ENCODE measurements around the gene GLE1.
"Not testable (repeated sequence)": the region's sequence is repeated elsewhere in the genome, so short reads cannot be mapped to it uniquely, and the experiment has no call there.

GLE1 gene

DNA sequence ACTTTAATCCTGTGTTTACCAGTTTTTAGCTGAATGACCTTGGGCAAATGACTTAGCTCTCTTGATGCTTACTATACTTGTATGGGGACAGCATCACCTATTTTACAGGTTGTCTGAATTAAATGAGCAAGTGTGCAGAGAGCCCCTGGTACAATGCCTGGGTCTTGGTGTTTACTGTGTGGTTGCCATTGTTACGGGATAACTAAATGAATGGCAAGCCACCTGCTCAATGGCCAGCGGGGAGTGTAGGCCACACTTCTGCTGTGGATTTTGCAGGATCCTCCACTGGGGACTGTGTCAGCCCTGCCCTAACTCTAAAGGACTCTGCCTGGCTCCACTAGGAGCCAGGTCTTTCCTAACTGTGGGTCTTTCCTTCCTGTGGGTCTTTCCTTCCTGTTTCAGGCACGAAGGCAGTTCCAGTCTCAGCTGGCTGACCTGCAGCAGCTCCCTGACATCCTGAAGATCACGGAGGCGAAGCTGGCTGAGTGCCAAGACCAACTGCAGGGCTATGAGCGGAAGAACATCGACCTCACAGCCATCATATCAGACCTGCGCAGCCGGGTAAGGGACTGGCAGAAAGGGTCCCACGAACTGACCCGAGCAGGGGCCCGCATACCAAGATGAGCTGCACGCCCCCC is 10.3 kb upstream of the GLE1 start:
- no peak for DNase-seq

DNA sequence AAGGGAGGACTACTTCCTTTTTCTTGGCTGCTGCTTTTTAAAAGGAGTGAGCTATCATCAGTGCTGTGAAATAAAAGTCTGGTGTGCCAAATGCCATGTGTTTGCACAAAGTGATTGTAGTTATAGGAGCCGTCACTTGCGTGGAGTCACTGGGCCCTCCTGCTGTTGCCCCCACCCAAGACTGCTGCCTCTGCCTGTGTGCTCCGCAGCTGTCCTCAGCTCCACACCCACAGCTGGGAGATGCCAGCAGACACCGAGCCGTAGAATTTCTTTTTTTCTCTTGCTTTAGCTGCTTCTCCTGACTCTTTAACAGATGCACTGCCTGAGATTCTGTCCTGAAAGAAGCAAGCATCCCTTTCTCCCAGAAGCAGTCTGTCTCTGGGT is 9.8 kb upstream of the GLE1 start:
- no peak for DNase-seq
- in situ Hi-C loops (cut with HindIII; ENCODE audit: low pct_ligation_motif_present, low pct_unique_long_range_greater_than_20kb, low sequenced_read_pairs) = no loop called here

More for the DNA sequence above, 10.3 kb upstream of the GLE1 start:
- in situ Hi-C loops (cut with HindIII; ENCODE audit: low pct_ligation_motif_present, low pct_unique_long_range_greater_than_20kb, low sequenced_read_pairs) = no loop called here

DNA sequence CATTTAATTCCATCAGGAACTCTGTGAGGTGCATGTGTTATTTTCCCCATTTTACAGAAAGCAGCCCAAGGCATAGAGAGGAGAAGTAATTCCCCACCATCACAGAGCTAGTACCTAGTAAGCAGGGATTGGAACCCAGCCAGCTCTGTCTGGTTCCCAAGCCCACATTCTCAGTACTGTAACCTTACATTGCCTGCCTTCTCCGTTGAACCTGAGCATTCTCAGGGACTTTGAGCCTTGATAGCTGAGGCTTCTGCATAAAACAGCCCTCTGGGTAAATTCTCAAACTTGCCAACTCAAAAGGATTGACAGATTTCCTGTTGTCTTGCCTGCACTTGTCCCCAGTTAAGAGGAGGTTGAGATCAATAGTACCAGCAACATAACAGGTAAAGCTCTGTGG is 9.2 kb upstream of the GLE1 start:
- DNase-seq = no peak
- in situ Hi-C loops (cut with HindIII; ENCODE audit: low pct_ligation_motif_present, low pct_unique_long_range_greater_than_20kb, low sequenced_read_pairs) = no loop called here

DNA sequence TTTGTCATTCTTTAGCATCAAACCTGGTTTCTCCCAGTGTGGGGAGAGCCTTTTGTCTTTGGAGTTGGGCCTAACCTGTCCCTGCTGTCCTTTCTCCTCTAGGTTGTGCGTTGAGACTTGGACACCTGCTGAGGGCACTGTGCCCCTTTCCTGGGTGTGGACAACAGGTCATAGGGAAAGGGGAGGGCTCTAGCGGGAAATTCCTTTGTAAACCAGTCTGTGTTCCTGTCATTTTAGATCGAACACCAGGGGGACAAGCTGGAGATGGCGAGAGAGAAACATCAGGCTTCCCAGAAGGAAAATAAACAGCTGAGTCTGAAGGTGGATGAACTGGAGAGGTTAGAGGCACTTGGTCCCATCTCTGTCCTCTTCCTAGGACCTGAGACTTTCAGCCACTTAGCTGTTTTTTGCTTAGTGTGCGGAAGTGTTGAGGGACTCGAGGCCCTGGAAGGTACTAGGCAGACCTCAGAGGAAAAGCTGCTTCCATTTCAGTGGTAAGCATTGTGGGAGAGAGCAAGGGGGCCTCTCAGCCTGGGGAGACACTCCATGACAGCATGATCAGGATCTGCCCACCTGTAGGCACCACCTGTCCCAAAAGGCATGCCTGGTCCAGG is 8.6 kb upstream of the GLE1 start:
- DNase-seq = no peak
- in situ Hi-C loops (cut with HindIII; ENCODE audit: low pct_ligation_motif_present, low pct_unique_long_range_greater_than_20kb, low sequenced_read_pairs) = no loop called here

DNA sequence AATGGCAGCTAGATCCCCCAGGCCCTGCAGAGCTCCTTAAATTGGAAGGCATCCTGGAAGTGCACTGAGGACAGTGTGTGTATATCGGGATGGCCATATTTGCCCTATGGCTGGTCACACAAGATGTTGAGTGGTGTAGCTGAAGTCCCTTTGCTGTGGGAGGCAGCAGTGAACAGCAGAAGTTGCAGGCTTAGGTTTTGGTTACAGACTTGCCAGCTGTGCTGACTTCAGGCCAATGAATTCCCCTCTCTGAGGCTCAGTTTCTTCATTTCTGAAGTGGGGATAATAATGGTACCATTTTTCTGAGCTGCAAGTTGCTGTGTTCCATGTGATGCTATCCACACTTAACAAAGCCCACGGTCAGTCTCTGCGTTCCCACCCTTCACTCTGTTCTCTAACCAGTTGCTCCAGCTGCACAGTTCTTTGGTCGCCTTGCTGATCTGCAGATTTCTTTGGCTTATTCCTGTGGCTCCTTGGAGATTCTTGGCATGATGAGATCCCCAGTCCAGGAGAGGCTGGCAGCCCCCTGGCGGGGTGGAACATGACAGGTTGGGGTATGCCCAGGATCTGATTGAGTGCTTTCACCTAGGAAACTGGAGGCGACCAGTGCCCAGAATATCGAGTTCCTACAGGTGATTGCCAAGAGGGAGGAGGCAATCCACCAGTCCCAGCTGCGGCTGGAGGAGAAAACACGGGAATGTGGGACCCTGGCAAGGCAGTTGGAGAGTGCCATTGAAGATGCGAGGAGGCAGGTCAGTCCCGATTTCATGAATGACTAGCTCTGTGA is 6.5 kb upstream of the GLE1 start:
- in situ Hi-C loops (cut with HindIII; ENCODE audit: low pct_ligation_motif_present, low pct_unique_long_range_greater_than_20kb, low sequenced_read_pairs) = no loop called here
- no peak for DNase-seq

DNA sequence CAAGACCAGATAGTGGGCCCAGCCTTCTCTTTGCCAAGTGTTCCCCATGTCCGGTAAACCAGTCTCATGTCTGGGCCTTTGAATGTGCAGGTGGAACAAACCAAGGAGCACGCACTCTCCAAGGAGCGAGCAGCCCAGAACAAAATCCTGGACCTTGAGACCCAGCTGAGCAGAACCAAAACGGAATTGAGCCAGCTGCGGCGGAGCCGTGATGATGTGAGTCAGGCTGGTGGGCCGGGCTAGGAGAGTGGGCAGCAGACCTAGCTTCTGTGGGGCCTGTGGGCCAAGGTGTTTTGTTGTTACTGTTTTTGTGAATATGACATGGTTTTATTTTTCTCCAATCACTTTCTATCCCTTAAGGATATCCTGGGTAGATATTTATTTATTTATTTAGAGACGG is 5.6 kb upstream of the GLE1 start:
- in situ Hi-C loops (cut with HindIII; ENCODE audit: low pct_ligation_motif_present, low pct_unique_long_range_greater_than_20kb, low sequenced_read_pairs) = no loop called here
- no peak for DNase-seq

DNA sequence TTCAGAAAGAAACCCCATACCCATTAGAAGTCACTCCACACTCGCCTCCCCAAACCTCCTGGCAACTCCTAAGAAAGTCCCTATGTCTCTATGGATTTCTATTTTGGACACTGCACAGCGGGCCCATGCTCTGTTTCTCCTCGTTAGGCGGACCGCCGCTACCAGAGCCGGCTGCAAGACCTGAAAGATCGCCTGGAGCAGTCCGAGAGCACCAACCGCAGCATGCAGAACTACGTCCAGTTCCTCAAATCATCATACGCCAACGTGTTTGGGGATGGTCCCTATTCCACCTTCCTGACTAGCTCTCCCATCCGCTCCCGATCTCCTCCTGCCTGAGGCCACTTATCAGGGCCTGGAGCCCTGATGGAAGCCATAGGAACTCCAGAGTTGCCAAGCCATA is 4.6 kb upstream of the GLE1 start:
- in situ Hi-C loops (cut with HindIII; ENCODE audit: low pct_ligation_motif_present, low pct_unique_long_range_greater_than_20kb, low sequenced_read_pairs) = no loop called here
- no peak for DNase-seq

DNA sequence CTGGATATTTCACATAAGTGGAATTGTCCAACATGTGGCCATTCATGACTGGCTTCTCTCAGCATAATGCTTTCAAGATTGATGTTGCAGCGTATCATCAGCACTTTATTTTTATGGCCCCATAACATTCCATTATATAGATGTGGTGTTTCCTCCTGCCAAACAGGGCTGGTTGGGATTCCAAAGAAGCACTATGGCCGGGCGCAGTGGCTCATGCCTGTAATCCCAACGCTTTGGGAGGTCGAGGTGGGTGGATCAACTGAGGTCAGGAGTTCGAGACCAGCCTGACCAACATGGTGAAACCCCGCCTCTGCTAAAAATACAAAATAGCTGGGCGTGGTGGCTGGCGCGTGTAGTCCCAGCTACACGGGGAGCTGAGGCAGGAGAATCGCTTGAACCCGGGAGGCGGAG is 1.1 kb upstream of the GLE1 start:
- DNase-seq; in situ Hi-C loops (cut with HindIII; ENCODE audit: low pct_ligation_motif_present, low pct_unique_long_range_greater_than_20kb, low sequenced_read_pairs): not testable (repeated sequence)

DNA sequence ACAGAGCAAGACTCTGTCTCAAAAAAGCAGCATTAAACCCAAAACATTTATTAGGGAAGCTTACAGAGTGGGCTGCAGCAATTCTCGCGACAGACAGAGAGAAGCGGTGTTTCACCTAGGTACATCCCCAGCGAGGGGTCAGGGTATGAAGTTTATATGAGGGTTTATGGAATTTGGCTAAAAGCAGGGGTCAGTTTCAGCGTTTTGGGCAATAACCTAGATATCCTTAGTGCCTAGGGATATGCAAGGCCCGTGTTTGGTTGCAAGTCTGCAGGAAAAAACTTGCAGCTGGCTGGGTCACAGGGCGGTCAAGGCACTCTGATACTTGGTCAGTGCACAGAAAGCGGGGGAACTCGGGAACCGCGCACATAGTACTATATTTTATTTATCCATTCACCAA is 649 bp upstream of the GLE1 start:
- DNase-seq = no peak
- in situ Hi-C loops (cut with HindIII; ENCODE audit: low pct_ligation_motif_present, low pct_unique_long_range_greater_than_20kb, low sequenced_read_pairs) = no loop called here

DNA sequence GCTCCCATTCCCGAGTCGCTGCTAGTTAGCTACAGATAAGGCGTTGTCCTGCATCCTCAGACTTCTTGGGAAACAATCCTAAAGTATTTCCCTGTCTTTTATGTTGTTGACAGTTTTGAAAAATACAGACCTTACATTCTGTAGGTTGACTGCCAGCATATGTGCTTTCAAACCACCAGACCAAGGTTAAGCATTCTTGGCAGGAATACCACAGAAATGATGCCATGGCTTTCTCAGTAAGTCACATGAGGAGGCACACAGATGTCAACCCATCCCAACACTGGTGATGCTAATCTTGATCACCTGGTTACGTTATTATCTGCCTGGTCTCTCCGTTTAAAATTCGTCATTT is 871 bp downstream of the GLE1 start:
- in situ Hi-C loops (cut with HindIII; ENCODE audit: low pct_ligation_motif_present, low pct_unique_long_range_greater_than_20kb, low sequenced_read_pairs) = no loop called here
- DNase-seq = peak; percentile 28

DNA sequence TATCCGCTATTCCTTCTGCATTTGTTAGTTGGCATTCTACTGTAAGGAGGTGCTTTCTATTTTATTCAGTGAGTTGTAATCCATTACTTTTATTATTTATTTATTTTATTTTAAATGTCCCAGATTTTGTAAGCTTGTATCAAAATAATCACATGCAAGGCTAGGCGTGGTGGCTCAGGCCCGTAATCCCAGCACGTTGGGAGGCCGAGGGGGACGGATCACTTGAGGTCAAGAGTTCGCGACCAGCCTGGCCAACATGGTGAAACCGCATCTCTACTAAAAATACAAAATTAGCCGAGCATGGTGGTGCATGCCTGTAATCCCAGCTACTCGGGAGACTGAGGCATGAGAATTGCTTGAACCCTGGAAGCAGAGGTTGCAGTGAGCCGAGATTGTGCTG is 1.4 kb downstream of the GLE1 start:
- in situ Hi-C loops (cut with HindIII; ENCODE audit: low pct_ligation_motif_present, low pct_unique_long_range_greater_than_20kb, low sequenced_read_pairs); DNase-seq: not testable (repeated sequence)

DNA sequence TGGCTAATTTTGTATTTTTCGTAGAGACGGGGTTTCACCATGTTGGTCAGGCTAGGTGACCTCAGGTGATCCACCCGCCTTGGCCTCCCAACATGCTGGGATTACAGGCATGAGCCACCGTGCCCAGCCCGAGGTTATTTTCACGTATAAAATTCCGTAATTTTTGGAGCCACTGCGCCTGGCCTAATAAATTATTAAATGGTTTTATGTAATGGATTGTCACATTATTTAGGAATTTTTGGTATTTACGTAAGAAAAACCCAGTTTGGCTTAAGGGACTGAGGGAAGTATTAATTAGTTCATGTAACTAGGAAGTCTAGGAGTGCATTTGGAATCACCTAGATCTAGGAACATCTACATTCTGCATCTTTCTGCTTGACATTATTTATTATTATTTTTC is 8.3 kb downstream of the GLE1 start:
- no peak for DNase-seq
- in situ Hi-C loops (cut with HindIII; ENCODE audit: low pct_ligation_motif_present, low pct_unique_long_range_greater_than_20kb, low sequenced_read_pairs) = no loop called here

DNA sequence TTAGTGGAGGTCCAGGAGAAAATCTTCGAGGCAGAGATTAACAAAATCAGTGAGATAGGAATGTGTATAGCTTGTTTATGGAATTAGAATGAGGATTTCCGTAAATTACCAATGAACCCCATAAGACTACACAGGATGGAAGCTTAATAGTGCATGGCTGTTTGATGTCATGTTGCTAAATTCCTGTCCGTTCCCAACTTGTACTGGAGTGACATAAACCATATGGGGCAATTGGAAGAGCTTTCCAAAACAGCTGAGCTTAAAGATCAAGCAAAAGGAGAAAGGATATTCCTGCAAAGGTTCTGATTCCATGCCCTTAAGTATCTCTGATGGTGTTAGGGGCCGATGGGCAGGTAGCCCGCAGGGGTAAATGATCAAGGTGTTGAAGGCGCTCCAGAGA is 17.4 kb downstream of the GLE1 start:
- no peak for DNase-seq
- in situ Hi-C loops (cut with HindIII; ENCODE audit: low pct_ligation_motif_present, low pct_unique_long_range_greater_than_20kb, low sequenced_read_pairs) = no loop called here

DNA sequence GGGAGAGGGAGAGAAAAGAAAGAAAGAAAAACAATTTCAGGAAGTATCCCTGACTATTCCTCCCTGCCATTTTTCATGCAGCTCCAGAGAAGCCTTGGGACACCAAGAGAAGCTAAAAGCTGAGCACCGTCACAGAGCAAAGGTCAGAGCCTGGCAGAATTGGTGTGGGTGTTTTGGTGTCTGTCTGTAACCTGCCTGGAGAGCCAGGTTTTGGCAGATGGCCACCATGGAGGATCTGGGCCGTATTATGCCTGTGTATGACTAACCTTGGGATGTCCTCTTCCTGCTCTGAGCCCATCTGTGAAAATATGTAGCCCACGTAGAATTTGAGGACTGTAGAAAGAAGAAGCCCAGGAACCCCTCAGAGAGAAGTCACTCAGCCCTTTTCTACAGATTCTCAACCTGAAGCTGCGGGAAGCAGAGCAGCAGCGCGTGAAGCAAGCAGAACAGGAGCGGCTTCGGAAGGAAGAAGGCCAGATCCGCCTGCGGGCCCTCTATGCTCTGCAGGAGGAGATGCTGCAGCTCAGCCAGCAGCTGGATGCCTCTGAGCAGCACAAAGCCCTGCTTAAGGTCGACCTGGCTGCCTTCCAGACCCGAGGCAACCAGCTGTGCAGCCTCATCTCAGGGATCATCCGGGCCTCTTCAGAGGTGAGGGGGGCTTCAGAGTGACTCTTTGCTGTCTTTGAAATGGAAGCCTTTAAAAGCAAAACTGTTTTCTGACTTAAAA is 18.8 kb downstream of the GLE1 start:
- DNase-seq = no peak
- in situ Hi-C loops (cut with HindIII; ENCODE audit: low pct_ligation_motif_present, low pct_unique_long_range_greater_than_20kb, low sequenced_read_pairs) = no loop called here

DNA sequence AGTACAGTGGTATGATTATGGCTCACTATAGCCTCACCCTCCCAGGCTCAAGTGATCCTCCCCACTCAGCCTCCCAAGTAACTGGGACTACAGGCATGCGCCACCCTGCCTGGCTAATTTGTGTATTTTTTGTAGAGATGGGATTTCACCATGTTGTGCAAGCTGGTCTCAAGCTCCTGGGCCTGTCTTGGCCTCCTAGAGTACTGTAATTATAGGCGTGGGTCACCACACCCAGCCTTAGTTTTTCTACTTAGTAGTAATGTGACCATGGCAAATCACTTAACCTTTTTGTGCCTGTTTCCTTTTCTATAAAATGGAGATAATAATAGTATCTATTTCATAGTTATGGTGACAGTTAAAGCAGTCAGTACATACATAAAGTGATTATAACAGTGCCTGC is 22.2 kb downstream of the GLE1 start:
- no peak for DNase-seq
- in situ Hi-C loops (cut with HindIII; ENCODE audit: low pct_ligation_motif_present, low pct_unique_long_range_greater_than_20kb, low sequenced_read_pairs) = no loop called here

DNA sequence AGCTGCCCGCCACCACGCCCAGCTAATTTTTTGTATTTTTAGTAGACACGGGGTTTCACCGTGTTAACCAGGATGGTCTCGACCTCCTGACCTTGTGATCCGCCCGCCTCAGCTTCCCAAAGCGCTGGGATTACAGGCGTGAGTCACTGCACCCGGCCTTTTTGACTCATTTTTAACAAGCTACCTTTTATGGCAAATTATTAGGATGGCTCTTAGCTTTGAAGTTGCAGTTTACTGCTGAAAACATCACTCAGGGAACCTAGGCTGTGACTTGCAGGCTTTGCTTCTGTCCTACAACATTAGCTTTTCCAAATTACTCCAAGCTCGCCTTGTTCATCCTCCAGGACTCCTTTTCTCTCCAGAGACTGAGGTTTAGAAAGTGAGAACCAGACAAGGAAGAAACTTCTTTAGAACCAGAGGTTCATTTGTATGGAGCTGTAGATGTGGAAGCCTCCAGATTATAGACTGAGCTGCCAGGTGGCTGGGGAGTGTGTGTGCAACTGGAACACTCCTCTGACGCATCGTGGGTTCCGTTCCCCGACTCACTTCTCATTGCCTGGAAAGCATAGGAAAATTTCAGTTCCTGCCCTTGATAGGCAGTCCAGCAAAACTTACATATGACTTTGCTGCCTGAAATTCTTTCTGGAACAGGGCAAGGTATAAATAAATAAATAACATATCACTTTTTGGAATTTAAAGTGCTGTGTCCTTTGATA is 24.1 kb downstream of the GLE1 start:
- no peak for DNase-seq
- in situ Hi-C loops (cut with HindIII; ENCODE audit: low pct_ligation_motif_present, low pct_unique_long_range_greater_than_20kb, low sequenced_read_pairs) = no loop called here

DNA sequence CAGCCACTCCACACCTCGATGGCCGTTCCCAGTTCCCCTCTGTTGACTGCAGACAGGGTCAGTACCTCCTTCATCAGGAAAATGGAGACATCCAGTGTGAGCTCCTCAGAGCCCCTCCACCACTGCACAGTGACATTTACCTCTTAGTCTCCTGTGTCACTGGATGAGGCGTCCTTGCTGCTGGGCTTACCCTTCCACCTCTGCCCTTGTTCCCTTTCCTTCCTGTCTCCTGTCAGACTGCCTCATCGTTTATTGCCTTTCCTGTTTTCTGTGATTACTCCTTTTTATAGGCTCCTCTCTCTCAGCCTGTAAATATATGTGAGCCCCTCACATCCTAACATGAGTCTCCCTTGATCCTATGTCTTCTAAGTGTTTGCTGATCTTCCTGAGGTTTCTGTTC is 24.7 kb downstream of the GLE1 start:
- no peak for DNase-seq
- in situ Hi-C loops (cut with HindIII; ENCODE audit: low pct_ligation_motif_present, low pct_unique_long_range_greater_than_20kb, low sequenced_read_pairs) = no loop called here

DNA sequence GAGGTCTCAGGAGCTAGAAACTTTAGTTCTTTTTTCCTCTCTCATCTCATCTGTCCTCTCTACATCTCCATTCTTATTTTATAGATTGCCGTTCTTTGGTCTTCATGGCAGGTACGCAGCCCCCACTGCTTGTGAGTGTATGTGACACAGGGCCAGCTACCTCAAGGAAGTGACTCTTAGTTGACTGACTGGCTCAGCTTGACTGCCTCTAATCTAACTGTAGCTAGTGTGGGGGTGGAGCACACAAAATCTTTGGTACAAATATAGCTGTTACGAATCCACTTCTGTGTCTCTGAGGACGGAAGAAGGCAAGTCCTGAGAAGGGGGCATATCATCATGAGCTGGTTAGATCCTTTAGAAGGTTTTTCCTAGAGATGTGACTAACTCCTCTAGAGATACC is 28.1 kb downstream of the GLE1 start:
- in situ Hi-C loops (cut with HindIII; ENCODE audit: low pct_ligation_motif_present, low pct_unique_long_range_greater_than_20kb, low sequenced_read_pairs) = no loop called here

More for the DNA sequence above, 28.1 kb downstream of the GLE1 start:
- DNase-seq = no peak
